ENCODE data around the gene CCL13. TPM values are rescaled to one million over a fixed set of nuclear protein-coding genes. Genes with fewer than 3 reads are reported as not detected.

Gene CCL13
- total RNA-seq, 1 donor from 2014 or later = not detected

- intact Hi-C loops (cut with micrococcal nuclease) = no loop called here
- H3K27ac Mint-ChIP-seq = no peak overlapping the region
- H3K27me3 Mint-ChIP-seq = peaks cover 20% of the 10 kb centered on the region
- no peak for TF ChIP-seq CTCF (IDR thresholded peaks at IDR 0.05)
- ATAC-seq (ENCODE audit: low read depth) = no peak
- no peaks in the 10 kb centered on the region for H3K36me3 Mint-ChIP-seq (ENCODE audit: low read depth)
- DNase-seq = no peak
- peaks cover 10% of the 10 kb centered on the region for H3K4me1 Mint-ChIP-seq
- H3K4me3 Mint-ChIP-seq = no peak overlapping the region
- ChIA-PET CTCF (interaction anchor here (1.1 kb wide), 1 partner anchor 168 kb away, joined by 3 read pairs; no protein-coding TSS in a partner anchor), POLR2A (no interaction called here)
- H3K9me3 Mint-ChIP-seq = no peaks in the 10 kb centered on the region
These were observed 9.1 kb downstream of the CCL13 start for GRCh38 chr17:34365340-34365739.

- no peak for ATAC-seq (ENCODE audit: low read depth)
- Mint-ChIP-seq H3K36me3 (ENCODE audit: low read depth) (no peaks in the 10 kb centered on the region), H3K27ac (no peak overlapping the region), H3K27me3 (peaks cover 20% of the 10 kb centered on the region), H3K9me3 (no peaks in the 10 kb centered on the region), H3K4me3 (no peak overlapping the region), H3K4me1 (peaks cover 15% of the 10 kb centered on the region)
- intact Hi-C loops (cut with micrococcal nuclease) = no loop called here
- DNase-seq = no peak
- CTCF ChIA-PET = no interaction called here
- TF ChIP-seq CTCF (IDR thresholded peaks at IDR 0.05) = no peak
- POLR2A ChIA-PET = no interaction called here
These were observed 9.7 kb downstream of the CCL13 start for GRCh38 chr17:34366010-34366409.

GRCh38 chr17:34366529-34367107, 10.3 kb downstream of the CCL13 start:
- no peaks in the 10 kb centered on the region for H3K36me3 Mint-ChIP-seq (ENCODE audit: low read depth)
- no peak overlapping the region for H3K27ac Mint-ChIP-seq
- H3K4me1 Mint-ChIP-seq = peaks cover 21% of the 10 kb centered on the region
- ChIA-PET POLR2A (no interaction called here), CTCF (no interaction called here)
- no peak for TF ChIP-seq CTCF (IDR thresholded peaks at IDR 0.05)
- H3K27me3 Mint-ChIP-seq = peaks cover 20% of the 10 kb centered on the region
- intact Hi-C loops (cut with micrococcal nuclease) = no loop called here
- no peaks in the 10 kb centered on the region for H3K9me3 Mint-ChIP-seq
- ATAC-seq (ENCODE audit: low read depth) = no peak
- DNase-seq = no peak
- no peak overlapping the region for H3K4me3 Mint-ChIP-seq

- no peak for ATAC-seq (ENCODE audit: low read depth)
- H3K9me3 Mint-ChIP-seq = no peaks in the 10 kb centered on the region
- intact Hi-C loops (cut with micrococcal nuclease) = no loop called here
- H3K4me1 Mint-ChIP-seq = peaks cover 21% of the 10 kb centered on the region
- CTCF ChIA-PET = interaction anchor here (1.7 kb wide), 1 partner anchor 8 kb away, joined by 4 read pairs; no protein-coding TSS in a partner anchor
- POLR2A ChIA-PET = no interaction called here
- H3K27me3 Mint-ChIP-seq = peaks cover 18% of the 10 kb centered on the region
- no peak for TF ChIP-seq CTCF (IDR thresholded peaks at IDR 0.05)
- H3K4me3 Mint-ChIP-seq = no peak overlapping the region
- no peak overlapping the region for H3K27ac Mint-ChIP-seq
- no peak for DNase-seq
- H3K36me3 Mint-ChIP-seq (ENCODE audit: low read depth) = no peaks in the 10 kb centered on the region
These were observed 11.4 kb downstream of the CCL13 start for GRCh38 chr17:34367486-34368195.

GRCh38 chr17:34368196-34368945, 12.1 kb downstream of the CCL13 start:
- POLR2A ChIA-PET = no interaction called here
- Mint-ChIP-seq H3K27ac (no peak overlapping the region), H3K4me1 (peaks cover 21% of the 10 kb centered on the region), H3K4me3 (no peak overlapping the region), H3K27me3 (peaks cover 18% of the 10 kb centered on the region), H3K36me3 (ENCODE audit: low read depth) (no peaks in the 10 kb centered on the region), H3K9me3 (no peaks in the 10 kb centered on the region)
- no peak for ATAC-seq (ENCODE audit: low read depth)
- no peak for DNase-seq
- TF ChIP-seq CTCF (IDR thresholded peaks at IDR 0.05) = no peak
- CTCF ChIA-PET = interaction anchor here (1.3 to 1.7 kb wide), 2 partner anchors 8 to 168 kb away, joined by 3 to 4 read pairs; no protein-coding TSS in a partner anchor
- intact Hi-C loops (cut with micrococcal nuclease) = no loop called here
